Measurements from ENCODE around the gene CAST. TPM values are rescaled to one million over a fixed set of nuclear protein-coding genes. Genes with fewer than 3 reads are reported as not detected.

Gene CAST
- total RNA-seq, 1 donor from 2014 or later, result 287 TPM

DNA sequence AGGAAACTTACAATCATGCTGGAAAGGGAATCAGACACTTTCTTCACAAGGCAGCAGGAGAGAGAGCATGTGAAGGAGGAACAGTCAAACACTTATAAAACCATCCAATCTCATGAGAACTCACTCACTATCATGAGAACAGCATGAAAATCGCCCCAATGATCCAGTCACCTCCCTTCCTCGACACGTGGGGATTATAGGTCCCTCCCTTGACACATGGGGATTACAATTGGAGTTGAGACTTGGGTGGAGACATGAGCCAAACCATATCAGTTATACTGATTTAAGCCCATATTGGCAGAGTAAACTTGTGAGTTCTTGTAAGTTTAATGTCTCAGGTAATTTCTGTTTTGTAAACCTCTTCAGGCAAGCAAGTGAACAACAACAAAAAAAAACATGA is 74.8 kb downstream of the CAST start:
- Histone ChIP-seq H3K9me3 (ENCODE audit: insufficient read depth, low read depth, low read length) (no peaks in the 10 kb centered on the region), H3K79me2 (ENCODE audit: insufficient read depth, low read length) (peaks cover 10% of the 10 kb centered on the region), H3K27me3 (ENCODE audit: insufficient read depth, low read length) (no peaks in the 10 kb centered on the region), H3K4me3 (ENCODE audit: insufficient read depth, low read depth, low read length) (no peak overlapping the region), H3K9ac (ENCODE audit: low read length) (no peak overlapping the region), H4K20me1 (ENCODE audit: insufficient read depth, low read length) (peaks cover 21% of the 10 kb centered on the region), H3K36me3 (ENCODE audit: insufficient read depth, low read length) (peaks cover 41% of the 10 kb centered on the region), H3K4me2 (ENCODE audit: low read length) (no peak overlapping the region), H3K4me1 (ENCODE audit: insufficient read depth, low read length) (peaks cover 12% of the 10 kb centered on the region), H2AFZ (ENCODE audit: low read depth, low read length) (no peak overlapping the region), H3K27ac (ENCODE audit: low read depth, low read length) (no peak overlapping the region)
- Mint-ChIP-seq H3K4me3 (ENCODE audit: unreplicated experiment) (no peak overlapping the region), H3K27ac (ENCODE audit: unreplicated experiment) (no peak overlapping the region), H3K4me1 (ENCODE audit: low read depth, unreplicated experiment) (peaks cover 13% of the 10 kb centered on the region), H3K36me3 (ENCODE audit: low read depth, unreplicated experiment) (peaks cover 27% of the 10 kb centered on the region), H3K9me3 (ENCODE audit: unreplicated experiment) (peaks cover 2% of the 10 kb centered on the region), H3K27me3 (ENCODE audit: low read depth, unreplicated experiment) (no peaks in the 10 kb centered on the region)
- no peak for TF ChIP-seq EZH2 (IDR thresholded peaks at IDR 0.05; ENCODE audit: insufficient read depth, low read length)
- TF ChIP-seq, protein P1, sequence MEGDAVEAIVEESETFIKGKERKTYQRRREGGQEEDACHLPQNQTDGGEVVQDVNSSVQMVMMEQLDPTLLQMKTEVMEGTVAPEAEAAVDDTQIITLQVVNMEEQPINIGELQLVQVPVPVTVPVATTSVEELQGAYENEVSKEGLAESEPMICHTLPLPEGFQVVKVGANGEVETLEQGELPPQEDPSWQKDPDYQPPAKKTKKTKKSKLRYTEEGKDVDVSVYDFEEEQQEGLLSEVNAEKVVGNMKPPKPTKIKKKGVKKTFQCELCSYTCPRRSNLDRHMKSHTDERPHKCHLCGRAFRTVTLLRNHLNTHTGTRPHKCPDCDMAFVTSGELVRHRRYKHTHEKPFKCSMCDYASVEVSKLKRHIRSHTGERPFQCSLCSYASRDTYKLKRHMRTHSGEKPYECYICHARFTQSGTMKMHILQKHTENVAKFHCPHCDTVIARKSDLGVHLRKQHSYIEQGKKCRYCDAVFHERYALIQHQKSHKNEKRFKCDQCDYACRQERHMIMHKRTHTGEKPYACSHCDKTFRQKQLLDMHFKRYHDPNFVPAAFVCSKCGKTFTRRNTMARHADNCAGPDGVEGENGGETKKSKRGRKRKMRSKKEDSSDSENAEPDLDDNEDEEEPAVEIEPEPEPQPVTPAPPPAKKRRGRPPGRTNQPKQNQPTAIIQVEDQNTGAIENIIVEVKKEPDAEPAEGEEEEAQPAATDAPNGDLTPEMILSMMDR (IDR thresholded peaks at IDR 0.05; ENCODE audit: insufficient read depth, low read depth, low read length), result no peak
- DNase-seq (ENCODE audit: low read depth) (no peak), FAIRE-seq (no peak)

DNA sequence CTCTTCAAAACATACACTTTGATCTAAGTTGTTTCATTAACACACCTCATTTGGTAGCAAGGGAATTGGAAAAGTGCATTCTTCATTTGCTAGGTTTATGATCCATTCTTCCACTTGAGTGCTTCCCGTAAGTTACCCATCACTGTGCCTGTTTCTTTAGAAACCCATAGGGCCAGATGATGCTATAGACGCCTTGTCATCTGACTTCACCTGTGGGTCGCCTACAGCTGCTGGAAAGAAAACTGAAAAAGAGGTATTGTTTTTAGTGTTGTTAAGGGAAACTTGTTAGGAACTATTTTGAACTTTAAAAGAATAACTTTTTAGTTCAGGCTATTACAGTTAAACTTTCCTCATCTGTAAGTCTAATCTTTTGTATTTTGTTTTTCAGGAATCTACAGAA is 78.9 kb downstream of the CAST start:
- no peak overlapping the region for H2AFZ ChIP-seq (ENCODE audit: low read depth, low read length)
- Mint-ChIP-seq H3K27me3 (ENCODE audit: low read depth, unreplicated experiment) (no peaks in the 10 kb centered on the region), H3K36me3 (ENCODE audit: low read depth, unreplicated experiment) (peaks cover 26% of the 10 kb centered on the region), H3K4me1 (ENCODE audit: low read depth, unreplicated experiment) (peaks cover 6% of the 10 kb centered on the region), H3K9me3 (ENCODE audit: unreplicated experiment) (no peaks in the 10 kb centered on the region), H3K27ac (ENCODE audit: unreplicated experiment) (no peak overlapping the region), H3K4me3 (ENCODE audit: unreplicated experiment) (no peak overlapping the region)
- H3K36me3 ChIP-seq (ENCODE audit: insufficient read depth, low read length), result peaks cover 74% of the 10 kb centered on the region
- H4K20me1 ChIP-seq (ENCODE audit: insufficient read depth, low read length), result no peaks in the 10 kb centered on the region
- H3K27ac ChIP-seq (ENCODE audit: low read depth, low read length), result no peak overlapping the region
- H3K4me1 ChIP-seq (ENCODE audit: insufficient read depth, low read length), result peaks cover 4% of the 10 kb centered on the region
- no peak overlapping the region for H3K4me3 ChIP-seq (ENCODE audit: insufficient read depth, low read depth, low read length)
- no peaks in the 10 kb centered on the region for H3K9me3 ChIP-seq (ENCODE audit: insufficient read depth, low read depth, low read length)
- no peak overlapping the region for H3K9ac ChIP-seq (ENCODE audit: low read length)
- FAIRE-seq (no peak), DNase-seq (ENCODE audit: low read depth) (no peak)
- no peaks in the 10 kb centered on the region for H3K27me3 ChIP-seq (ENCODE audit: insufficient read depth, low read length)
- no peaks in the 10 kb centered on the region for H3K79me2 ChIP-seq (ENCODE audit: insufficient read depth, low read length)
- TF ChIP-seq, protein P1 (IDR thresholded peaks at IDR 0.05; ENCODE audit: insufficient read depth, low read depth, low read length), result no peak
- no peak for TF ChIP-seq EZH2 (IDR thresholded peaks at IDR 0.05; ENCODE audit: insufficient read depth, low read length)
- no peak overlapping the region for H3K4me2 ChIP-seq (ENCODE audit: low read length)

DNA sequence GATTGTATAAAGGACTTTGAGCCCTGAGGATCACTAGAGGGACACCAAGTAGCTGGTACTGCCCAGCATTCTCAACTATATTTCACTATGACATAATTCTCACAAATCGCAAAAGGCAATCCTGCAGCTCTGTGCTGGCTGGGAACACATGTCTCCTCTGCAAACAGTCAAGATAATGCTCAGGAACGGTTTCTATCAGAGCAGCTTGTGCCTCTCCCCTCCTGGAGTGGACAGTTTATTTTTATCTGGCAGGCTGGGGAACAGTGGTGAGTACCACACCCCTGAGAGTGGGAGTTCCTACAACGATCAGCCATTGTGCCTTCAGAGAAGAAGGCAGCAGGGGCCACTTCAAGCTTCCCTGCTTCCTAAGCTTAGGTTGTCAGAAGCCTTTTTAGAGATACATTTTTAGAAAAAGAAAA is 79.7 kb downstream of the CAST start:
- no peak overlapping the region for H3K4me2 ChIP-seq (ENCODE audit: low read length)
- no peak overlapping the region for H2AFZ ChIP-seq (ENCODE audit: low read depth, low read length)
- H3K27ac ChIP-seq (ENCODE audit: low read depth, low read length), result no peak overlapping the region
- H3K4me1 ChIP-seq (ENCODE audit: insufficient read depth, low read length), result peaks cover 4% of the 10 kb centered on the region
- no peaks in the 10 kb centered on the region for H3K9me3 Mint-ChIP-seq (ENCODE audit: unreplicated experiment)
- H3K9ac ChIP-seq (ENCODE audit: low read length), result no peak overlapping the region
- no peak overlapping the region for H3K4me3 ChIP-seq (ENCODE audit: insufficient read depth, low read depth, low read length)
- no peak overlapping the region for H3K27ac Mint-ChIP-seq (ENCODE audit: unreplicated experiment)
- no peak for FAIRE-seq
- H3K9me3 ChIP-seq (ENCODE audit: insufficient read depth, low read depth, low read length), result no peaks in the 10 kb centered on the region
- DNase-seq (ENCODE audit: low read depth), result no peak
- H3K36me3 Mint-ChIP-seq (ENCODE audit: low read depth, unreplicated experiment), result peaks cover 29% of the 10 kb centered on the region
- peaks cover 78% of the 10 kb centered on the region for H3K36me3 ChIP-seq (ENCODE audit: insufficient read depth, low read length)
- H3K27me3 Mint-ChIP-seq (ENCODE audit: low read depth, unreplicated experiment), result no peaks in the 10 kb centered on the region
- H3K4me1 Mint-ChIP-seq (ENCODE audit: low read depth, unreplicated experiment), result peaks cover 6% of the 10 kb centered on the region
- H4K20me1 ChIP-seq (ENCODE audit: insufficient read depth, low read length), result no peaks in the 10 kb centered on the region
- no peaks in the 10 kb centered on the region for H3K27me3 ChIP-seq (ENCODE audit: insufficient read depth, low read length)
- H3K79me2 ChIP-seq (ENCODE audit: insufficient read depth, low read length), result no peaks in the 10 kb centered on the region
- no peak overlapping the region for H3K4me3 Mint-ChIP-seq (ENCODE audit: unreplicated experiment)
- TF ChIP-seq, protein P1 (IDR thresholded peaks at IDR 0.05; ENCODE audit: insufficient read depth, low read depth, low read length), result no peak
- TF ChIP-seq EZH2 (IDR thresholded peaks at IDR 0.05; ENCODE audit: insufficient read depth, low read length), result no peak

Data from astrocyte (in vitro differentiated cells and primary cell).